H1 (cell line): ENCODE results near the gene PIK3R4. TPM values are rescaled to one million over a fixed set of nuclear protein-coding genes. Genes with fewer than 3 reads are reported as not detected.

Experiments
- CTCF ChIA-PET: fragments of 300-600 bp; sonication (Branson Sonifier 250); formaldehyde crosslinking; loops from one replicate; lab custom pipeline; 2021; ENCODE audit not compliant: partially characterized antibody; lab: Charles Lee
- POLR2A ChIA-PET: fragments of 300-600 bp; sonication (Branson Sonifier 250); formaldehyde crosslinking; loops from one replicate; lab custom pipeline; 2021; ENCODE audit warnings: inconsistent platforms; ENCODE audit not compliant: partially characterized antibody; lab: Charles Lee
- DNase-seq, 2 experiments: peaks; one replicate each; pipeline versions ENCODE4 v3.0.0 to v3.0.0-alpha.2; 2010 to 2022; ENCODE audit warnings: low spot score in 2 of 2, low read depth in 1 of 2, mixed read lengths in 1 of 2
- FAIRE-seq: peaks from 2 replicates; lab custom pipeline; 2011; peaks lifted over from hg19 to GRCh38; lab: Jason Lieb, UNC
- H2AFZ ChIP-seq: 2 replicates; pipeline ENCODE4 v1.8.1; 2012; ENCODE audit warnings: low read length, inconsistent platforms
- H2AK5ac ChIP-seq: 2 replicates; pipeline ENCODE4 v1.6.1; 2013; ENCODE audit warnings: low read depth, low read length
- H2BK120ac ChIP-seq: replicated peaks from 2 replicates; pipeline ENCODE3; 2013; ENCODE audit warnings: low read depth, low read length, inconsistent platforms
- H2BK12ac ChIP-seq: 2 replicates; pipeline ENCODE4 v1.6.1; 2013; ENCODE audit warnings: low read depth, low read length
- H2BK15ac ChIP-seq: 2 replicates; pipeline ENCODE4 v1.6.1; 2013; ENCODE audit warnings: low read length
- H2BK20ac ChIP-seq: 2 replicates; pipeline ENCODE4 v1.6.1; 2013; ENCODE audit warnings: low read length
- H2BK5ac ChIP-seq: 2 replicates; pipeline ENCODE4 v1.6.1; 2013; ENCODE audit warnings: low read depth, low read length
- H3K14ac ChIP-seq: 2 replicates; pipeline ENCODE4 v1.6.1; 2013; ENCODE audit warnings: inconsistent platforms; ENCODE audit not compliant: insufficient read length
- H3K18ac ChIP-seq: 2 replicates; pipeline ENCODE4 v1.6.1; 2013; ENCODE audit warnings: low read length; ENCODE audit errors: extremely low read depth
- H3K23ac ChIP-seq: 2 replicates; pipeline ENCODE4 v1.6.1; 2013; ENCODE audit warnings: inconsistent platforms; ENCODE audit not compliant: insufficient read length
- H3K23me2 ChIP-seq: 2 replicates; pipeline ENCODE4 v1.6.1; 2013; ENCODE audit warnings: low read depth, low read length
- H3K27ac ChIP-seq: 2 replicates; pipeline ENCODE4 v1.6.1; 2011; ENCODE audit warnings: low read depth, low read length, inconsistent platforms
- H3K27me3 ChIP-seq, 4 experiments: replicated peaks in 1 of 4; 1 replicate in 1 of 4; 2 replicates in 3 of 4; pipeline versions ENCODE4 v1.6.1 to v1.8.1; 2011 to 2013; ENCODE audit warnings: low read length in 3 of 4, mild to moderate bottlenecking in 3 of 4, inconsistent platforms in 2 of 4, mixed read lengths in 2 of 4, moderate library complexity in 1 of 4; ENCODE audit not compliant: control insufficient read depth in 3 of 4, insufficient read depth in 3 of 4; ENCODE audit errors: extremely low read depth in 1 of 4
- H3K36me3 ChIP-seq, 4 experiments: 2 replicates each; pipeline versions ENCODE4 v1.6.1 to v1.8.1; 2011 to 2013; ENCODE audit warnings: mild to moderate bottlenecking in 4 of 4, low read length in 3 of 4, moderate library complexity in 2 of 4, control low read depth in 1 of 4, inconsistent platforms in 1 of 4; ENCODE audit not compliant: insufficient read depth in 4 of 4, control insufficient read depth in 2 of 4
- H3K4ac ChIP-seq: replicated peaks from 2 replicates; pipeline ENCODE3; 2013; ENCODE audit warnings: low read length, low read depth, mixed read lengths, inconsistent platforms; ENCODE audit not compliant: insufficient read length
- H3K4me1 ChIP-seq, 4 experiments: replicated peaks in 1 of 4; 1 replicate in 1 of 4; 2 replicates in 3 of 4; pipeline versions ENCODE4 v1.6.1 to v1.8.1; 2011 to 2013; ENCODE audit warnings: low read length in 3 of 4, inconsistent platforms in 2 of 4, mixed read lengths in 1 of 4; ENCODE audit not compliant: insufficient read depth in 4 of 4, control insufficient read depth in 3 of 4
- H3K4me2 ChIP-seq, 2 experiments: 2 replicates each; pipeline versions ENCODE4 v1.6.1 to v1.8.1; 2011 to 2013; ENCODE audit warnings: low read depth in 2 of 2, low read length in 2 of 2, control low read depth in 1 of 2, inconsistent platforms in 1 of 2, mild to moderate bottlenecking in 1 of 2; ENCODE audit not compliant: insufficient read depth in 1 of 2
- H3K4me3 ChIP-seq, 4 experiments: fragments of 200-600, 300-600 bp in 1 of 4; sonication (generic), shearing (Covaris generic), sonication (Bioruptor Twin) in 1 of 4; 2 replicates each; pipeline versions ENCODE4 v1.5.1 to v1.8.1; 2011 to 2016; ENCODE audit warnings: low read length in 4 of 4, low read depth in 3 of 4, control low read depth in 2 of 4, inconsistent platforms in 2 of 4, mild to moderate bottlenecking in 2 of 4, mixed read lengths in 1 of 4, moderate library complexity in 1 of 4; ENCODE audit not compliant: insufficient read depth in 2 of 4; ENCODE audit errors: extremely low read depth in 1 of 4
- H3K56ac ChIP-seq: replicated peaks from 2 replicates; pipeline ENCODE3; 2013; ENCODE audit warnings: low read depth, mild to moderate bottlenecking, mixed read lengths, low read length, inconsistent platforms; ENCODE audit not compliant: insufficient read length
- H3K79me1 ChIP-seq: 2 replicates; pipeline ENCODE4 v1.6.1; 2013; ENCODE audit warnings: low read depth, low read length, control low read depth
- H3K79me2 ChIP-seq, 2 experiments: 2 replicates each; pipeline versions ENCODE4 v1.6.1 to v1.8.1; 2012 to 2013; ENCODE audit warnings: low read length in 2 of 2, mild to moderate bottlenecking in 2 of 2, inconsistent platforms in 1 of 2; ENCODE audit not compliant: insufficient read depth in 2 of 2, control insufficient read depth in 1 of 2
- H3K9ac ChIP-seq, 4 experiments: replicated peaks in 1 of 4; 1 replicate in 1 of 4; 2 replicates in 3 of 4; pipeline versions ENCODE4 v1.6.1 to v1.8.1; 2011 to 2013; ENCODE audit warnings: low read depth in 3 of 4, low read length in 3 of 4, control low read depth in 2 of 4, mild to moderate bottlenecking in 2 of 4, moderate library complexity in 2 of 4, inconsistent platforms in 1 of 4; ENCODE audit errors: extremely low read depth in 1 of 4
- H3K9me3 ChIP-seq, 2 experiments: 2 replicates each; pipeline versions ENCODE4 v1.6.1 to v1.8.1; 2012 to 2013; ENCODE audit warnings: mild to moderate bottlenecking in 2 of 2, moderate library complexity in 2 of 2, control low read depth in 1 of 2, inconsistent platforms in 1 of 2, low read depth in 1 of 2, low read length in 1 of 2, mixed read lengths in 1 of 2; ENCODE audit not compliant: insufficient read depth in 2 of 2
- H4K20me1 ChIP-seq, 2 experiments: replicated peaks in 1 of 2; 2 replicates each; pipeline versions ENCODE3 to v1.8.1; 2011 to 2013; ENCODE audit warnings: inconsistent platforms in 2 of 2, low read length in 2 of 2, mild to moderate bottlenecking in 1 of 2; ENCODE audit not compliant: insufficient read depth in 2 of 2, control insufficient read depth in 1 of 2
- H4K5ac ChIP-seq: 2 replicates; pipeline ENCODE4 v1.6.1; 2013; ENCODE audit warnings: low read length, low read depth, mixed read lengths, inconsistent platforms; ENCODE audit not compliant: insufficient read length
- H4K8ac ChIP-seq: 2 replicates; pipeline ENCODE4 v1.8.0; 2013; ENCODE audit warnings: mild to moderate bottlenecking, moderate library complexity, low read length, inconsistent platforms; ENCODE audit not compliant: insufficient read depth; ENCODE audit errors: extremely low read depth
- H4K91ac ChIP-seq: replicated peaks from 2 replicates; pipeline ENCODE3; 2013; ENCODE audit warnings: low read length, mixed read lengths, inconsistent platforms; ENCODE audit not compliant: insufficient read length
- BCL11A ChIP-seq, 2 experiments: IDR thresholded peaks; one replicate each; pipeline ENCODE4 v1.6.1; 2011; ENCODE audit warnings: low read depth in 2 of 2, low read length in 2 of 2, mild to moderate bottlenecking in 2 of 2
- CEBPB ChIP-seq: IDR thresholded peaks from 2 replicates; pipeline ENCODE4 v1.6.1; 2012; ENCODE audit warnings: low read depth, low read length
- CHD2 ChIP-seq: IDR thresholded peaks from 2 replicates; pipeline ENCODE4 v1.6.1; 2012; ENCODE audit warnings: low read length, improper control_type of control experiment
- CTBP2 ChIP-seq: IDR thresholded peaks from 2 replicates; pipeline ENCODE4 v1.7.0; 2011; ENCODE audit warnings: borderline replicate concordance, mild to moderate bottlenecking, moderate library complexity, mixed read lengths, low read length; ENCODE audit not compliant: insufficient read depth, insufficient read length
- EGR1 ChIP-seq: IDR thresholded peaks from 2 replicates; pipeline ENCODE4 v1.6.1; 2011; ENCODE audit warnings: low read depth, low read length, borderline replicate concordance
- FOSL1 ChIP-seq: IDR thresholded peaks from 2 replicates; pipeline ENCODE4 v1.6.1; 2011; ENCODE audit warnings: mild to moderate bottlenecking, low read depth, low read length, moderate library complexity; ENCODE audit not compliant: insufficient read depth
- JUN ChIP-seq: IDR thresholded peaks from 2 replicates; pipeline ENCODE4 v1.6.1; 2011; ENCODE audit warnings: low read depth, mild to moderate bottlenecking, improper control_type of control experiment, low read length
- JUND ChIP-seq: IDR thresholded peaks from 2 replicates; pipeline ENCODE4 v1.6.1; 2011; ENCODE audit warnings: mild to moderate bottlenecking, improper control_type of control experiment, low read length
- NANOG ChIP-seq: IDR thresholded peaks from 2 replicates; pipeline ENCODE4 v1.6.1; 2011; ENCODE audit warnings: low read length, low read depth, mild to moderate bottlenecking, inconsistent platforms; ENCODE audit not compliant: insufficient read depth, poor library complexity, severe bottlenecking
- RXRA ChIP-seq: IDR thresholded peaks from 2 replicates; pipeline ENCODE4 v1.6.1; 2011; ENCODE audit warnings: low read depth, mild to moderate bottlenecking, low read length, moderate library complexity; ENCODE audit not compliant: insufficient read depth
- SIN3A ChIP-seq, 2 experiments: IDR thresholded peaks in 1 of 2; conservative IDR thresholded peaks in 1 of 2; 2 replicates each; pipeline ENCODE4 v1.6.1; 2011 to 2012; ENCODE audit warnings: low read length in 2 of 2, improper control_type of control experiment in 1 of 2, low read depth in 1 of 2, mild to moderate bottlenecking in 1 of 2
- SIRT6 ChIP-seq: IDR thresholded peaks from one replicate; pipeline ENCODE4 v1.7.1; 2012; ENCODE audit warnings: low read length, inconsistent platforms
- SRF ChIP-seq: IDR thresholded peaks from 2 replicates; pipeline ENCODE4 v1.6.1; 2011; ENCODE audit warnings: mild to moderate bottlenecking, low read depth, low read length, moderate library complexity
- TBP ChIP-seq: IDR thresholded peaks from 2 replicates; pipeline ENCODE4 v1.6.1; 2011; ENCODE audit warnings: low read depth, low read length, improper control_type of control experiment
- polyA plus RNA-seq, 7 experiments: library from polyadenylated mRNA; depleted of rRNA in 3 of 7; stranded (reverse) in 5 of 7; unstranded in 2 of 7; fragments of >200 nt in 5 of 7; fragments of 200-250 nt in 2 of 7; gene quantifications; 1 replicate in 5 of 7; 2 replicates in 1 of 7; 4 replicates in 1 of 7; pipeline versions ENCODE4 v1.2.1 to v1.2.3, GENCODE V29; 2011 to 2013; ENCODE audit warnings: missing spikeins in 2 of 7, mixed read lengths in 2 of 7
- total RNA-seq: library from RNA; stranded (reverse); fragmentation: NEBNext Ultra II Directional; extraction: Animal tissue kit (Norgen Biotek cat#: 25700); gene quantifications from 2 replicates; pipeline ENCODE4 v1.2.1, GENCODE V29; 2021
- TF ChIP-seq, protein P1 (sequence below): IDR thresholded peaks from 2 replicates; pipeline ENCODE4 v1.6.1; 2012; ENCODE audit warnings: inconsistent platforms

The PIK3R4 gene
- total and polyA plus RNA-seq, 2 of the 8 experiments (the other 6 are each of a cell fraction or from before 2014, with no cell fraction given): 43.8 to 87.4 TPM

DNA sequence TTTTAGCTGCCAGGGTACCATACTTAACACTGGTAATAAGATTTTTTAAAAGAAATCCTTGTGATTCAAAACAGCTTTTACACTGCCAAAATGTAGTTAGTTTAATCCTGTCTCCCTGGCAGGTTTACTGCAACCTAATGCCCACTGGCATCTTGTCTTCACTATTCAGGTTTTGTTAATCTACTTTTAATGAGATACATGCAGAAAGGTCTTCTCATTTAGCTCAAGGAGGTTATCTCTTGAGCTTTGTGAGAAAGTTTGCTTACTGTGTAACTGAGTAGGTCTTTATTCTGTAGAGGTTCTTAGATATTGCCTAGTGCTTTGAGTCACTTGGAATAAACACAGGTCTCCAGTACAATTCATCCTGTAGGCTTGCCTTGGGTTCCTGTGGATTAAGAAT lies 110.7 kb downstream of the PIK3R4 start:
- no peak overlapping the region for H2BK20ac ChIP-seq
- H3K23me2 ChIP-seq: no peaks in the 10 kb centered on the region
- TF ChIP-seq RXRA (no peak), FOSL1 (no peak), CHD2 (no peak), SRF (no peak), CTBP2 (no peak), SIN3A (conservative IDR thresholded peaks at IDR 0.05 in 1 of 2, IDR thresholded peaks at IDR 0.05 in 1 of 2; ENCODE audit: low read depth in 1 of 2, low read length in 2 of 2) (no peak), TBP (no peak), JUND (no peak), JUN (no peak), EGR1 (no peak), SIRT6 (no peak), NANOG (no peak), BCL11A (IDR thresholded peaks at IDR 0.05; ENCODE audit: low read depth in 2 of 2, low read length in 2 of 2) (no peak), CEBPB (no peak)
- TF ChIP-seq, protein P1, sequence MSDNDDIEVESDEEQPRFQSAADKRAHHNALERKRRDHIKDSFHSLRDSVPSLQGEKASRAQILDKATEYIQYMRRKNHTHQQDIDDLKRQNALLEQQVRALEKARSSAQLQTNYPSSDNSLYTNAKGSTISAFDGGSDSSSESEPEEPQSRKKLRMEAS: no peak
- TF ChIP-seq, all 59 proteins: peak for 0
- no peak for FAIRE-seq
- DNase-seq: no peak
- H3K4me1 ChIP-seq: no peaks in the 10 kb centered on the region
- H3K9me3 ChIP-seq: no peaks in the 10 kb centered on the region
- no peak overlapping the region for H3K9ac ChIP-seq
- no peak overlapping the region for H2AFZ ChIP-seq
- H3K27me3 ChIP-seq: peaks cover 0 to 1% (median 0%) of the 10 kb centered on the region in 4 experiments; a peak in 1 of 7 replicates
- H3K56ac ChIP-seq: no peak overlapping the region
- H3K18ac ChIP-seq: no peak overlapping the region
- H2BK15ac ChIP-seq: no peak overlapping the region
- no peak overlapping the region for H2BK12ac ChIP-seq
- no peak overlapping the region for H3K23ac ChIP-seq
- H3K4ac ChIP-seq: no peak overlapping the region
- H3K79me1 ChIP-seq: no peaks in the 10 kb centered on the region
- H4K5ac ChIP-seq: no peak overlapping the region
- H3K14ac ChIP-seq: no peak overlapping the region
- no peak overlapping the region for H3K4me3 ChIP-seq
- ChIA-PET POLR2A (no interaction called here), CTCF (no interaction called here)
- H3K4me2 ChIP-seq: no peak overlapping the region
- no peaks in the 10 kb centered on the region for H3K36me3 ChIP-seq
- no peak overlapping the region for H3K27ac ChIP-seq
- no peak overlapping the region for H4K91ac ChIP-seq
- H2BK5ac ChIP-seq: no peak overlapping the region
- H3K79me2 ChIP-seq: no peaks in the 10 kb centered on the region
- H2BK120ac ChIP-seq: no peak overlapping the region
- H4K8ac ChIP-seq: no peak overlapping the region
- H2AK5ac ChIP-seq: no peak overlapping the region
- no peaks in the 10 kb centered on the region for H4K20me1 ChIP-seq
